PC-3 (cell line): ENCODE results near the gene MCCC1. TPM values are rescaled to one million over a fixed set of nuclear protein-coding genes. Genes with fewer than 3 reads are reported as not detected.
A peak's percentile ranks its signal among the peaks of the same experiment; 100 is the strongest.

Source experiments
- ATAC-seq: fragments of 200-7000 bp; cut with Tn5 transposase; 2 replicates; pipeline ENCODE4 v1.9.1; 2020; ENCODE audit warnings: mild to moderate bottlenecking, moderate library complexity
- BruUV-seq: library from RNA; stranded (reverse); fragments of 400-500 nt; replicated peaks from 2 replicates; lab custom pipeline; 2021; lab: Mats Ljungman, UMichigan
- CTCF ChIA-PET: fragments of 300-600 bp; sonication (Branson Sonifier 250); formaldehyde crosslinking; loops from one replicate; lab custom pipeline; 2022; ENCODE audit warnings: antibody characterized with exemption; lab: Charles Lee
- POLR2A ChIA-PET: fragments of 300-600 bp; sonication (Branson Sonifier 250); formaldehyde crosslinking; loops from one replicate; lab custom pipeline; 2022; ENCODE audit warnings: antibody characterized with exemption; ENCODE audit not compliant: unreplicated experiment; lab: Charles Lee
- DNase-seq: peaks from one replicate; pipeline ENCODE4 v3.0.0-alpha.2; 2015
- H2AFZ ChIP-seq: fragments of 300-600 bp; sonication (generic); 2 replicates; pipeline ENCODE4 v1.6.0; 2016; ENCODE audit warnings: antibody characterized with exemption, low read length
- H3F3A ChIP-seq: fragments of 300-600 bp; sonication (generic); one replicate; pipeline ENCODE4 v1.6.0; 2017; ENCODE audit warnings: antibody characterized with exemption, low read length, control low read depth, mild to moderate bottlenecking; ENCODE audit not compliant: unreplicated experiment
- H3K27ac ChIP-seq: fragments of 300-600 bp; sonication (generic); 2 replicates; pipeline ENCODE4 v1.5.1; 2016; ENCODE audit warnings: mild to moderate bottlenecking, low read length
- H3K27me3 ChIP-seq: fragments of 300-600 bp; sonication (generic); 2 replicates; pipeline ENCODE4 v1.6.1; 2016; ENCODE audit warnings: low read length, mixed read lengths
- H3K36me3 ChIP-seq: fragments of 300-600 bp; sonication (generic); 2 replicates; pipeline ENCODE4 v1.6.1; 2016; ENCODE audit warnings: low read depth, mixed run types, low read length, mixed read lengths
- H3K4me1 ChIP-seq: fragments of 300-600 bp; sonication (generic); 2 replicates; pipeline ENCODE4 v1.5.1; 2016; ENCODE audit warnings: low read length; ENCODE audit not compliant: insufficient read depth
- H3K4me2 ChIP-seq: fragments of 300-600 bp; sonication (generic); 2 replicates; pipeline ENCODE4 v1.6.0; 2016; ENCODE audit warnings: low read length
- H3K4me3 ChIP-seq: fragments of 300-600 bp; sonication (generic); 2 replicates; pipeline ENCODE4 v1.5.1; 2016; ENCODE audit warnings: mild to moderate bottlenecking, low read length, mixed read lengths
- H3K79me2 ChIP-seq: fragments of 300-600 bp; sonication (generic); 2 replicates; pipeline ENCODE4 v1.6.1; 2017; ENCODE audit warnings: low read length, mixed read lengths
- H3K9ac ChIP-seq: fragments of 300-600 bp; sonication (generic); 2 replicates; pipeline ENCODE4 v1.6.0; 2016; ENCODE audit warnings: mild to moderate bottlenecking, low read length
- H3K9me2 ChIP-seq: fragments of 300-600 bp; sonication (generic); replicated peaks from 2 replicates; pipeline ENCODE4 v1.6.1; 2016; ENCODE audit warnings: mixed run types, low read length, mixed read lengths
- H3K9me3 ChIP-seq: fragments of 300-600 bp; sonication (generic); 2 replicates; pipeline ENCODE4 v1.6.1; 2016; ENCODE audit warnings: low read length, mixed read lengths
- H4K20me1 ChIP-seq: fragments of 300-600 bp; sonication (generic); 2 replicates; pipeline ENCODE4 v1.6.1; 2016; ENCODE audit warnings: low read length, mixed read lengths
- EZH2 ChIP-seq: fragments of 300-600 bp; sonication (generic); IDR thresholded peaks from one replicate; pipeline ENCODE4 v1.6.1; 2017; ENCODE audit warnings: antibody characterized with exemption, mild to moderate bottlenecking, low read length; ENCODE audit not compliant: unreplicated experiment
- EZH2phosphoT487 ChIP-seq: fragments of 300-600 bp; sonication (generic); IDR thresholded peaks from 2 replicates; pipeline ENCODE4 v1.6.1; 2018; ENCODE audit warnings: mild to moderate bottlenecking, antibody characterized with exemption, low read length, borderline replicate concordance
- intact Hi-C: fragments of 100-400 bp; cut with micrococcal nuclease; formaldehyde crosslinking; loops from 2 replicates; pipeline ENCODE4 v1.9.0; 2023
- total RNA-seq: library from RNA; depleted of rRNA; stranded (reverse); fragments of >200 nt; gene quantifications from 2 replicates; pipeline ENCODE4 v1.2.3, GENCODE V29; 2014
- TF ChIP-seq, protein P1 (sequence below): fragments of 300-600 bp; sonication (generic); conservative IDR thresholded peaks from 2 replicates; pipeline ENCODE4 v1.5.1; 2017; ENCODE audit warnings: antibody characterized with exemption, low read depth, mild to moderate bottlenecking, low read length

Gene MCCC1
- total RNA-seq, 1 experiment from 2014 or later, result 18.5 TPM

DNA sequence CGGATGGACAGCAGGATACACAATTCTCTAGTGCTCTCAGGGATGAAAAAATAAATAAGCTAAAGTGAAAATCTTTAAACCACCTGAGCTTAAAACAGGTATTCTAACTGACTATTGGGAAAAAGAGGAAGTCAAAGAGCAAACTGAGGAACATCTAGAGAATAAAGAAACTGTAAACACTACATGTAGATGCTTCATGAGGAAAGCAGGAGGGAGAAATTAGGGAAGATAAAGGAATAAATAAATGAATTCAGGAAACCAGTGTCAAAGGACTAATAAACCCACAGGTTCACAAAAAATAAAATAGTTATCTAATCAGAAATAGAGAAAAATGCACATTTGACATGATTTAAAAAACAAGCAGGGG, 525 bp upstream of the MCCC1 start:
- ChIA-PET CTCF (interaction anchor here (0.6 kb wide), 1 partner anchor 121 kb away, joined by 6 read pairs; no protein-coding TSS in a partner anchor), POLR2A (no interaction called here)
- no peaks in the 10 kb centered on the region for H3K9me2 ChIP-seq
- peaks cover 14% of the 10 kb centered on the region for H3K79me2 ChIP-seq
- intact Hi-C loops, result loop anchor here (2.0 to 5.0 kb wide), 2 partner anchors 23 to 133 kb away; no protein-coding TSS in a partner anchor
- no peaks in the 10 kb centered on the region for H3K9me3 ChIP-seq
- H3K4me2 ChIP-seq, result peak overlapping the region; percentile 77
- peak overlapping the region; percentile 46; the same call in 1 of the 2 replicates for H3K4me3 ChIP-seq
- TF ChIP-seq EZH2, result no peak
- TF ChIP-seq, protein P1, sequence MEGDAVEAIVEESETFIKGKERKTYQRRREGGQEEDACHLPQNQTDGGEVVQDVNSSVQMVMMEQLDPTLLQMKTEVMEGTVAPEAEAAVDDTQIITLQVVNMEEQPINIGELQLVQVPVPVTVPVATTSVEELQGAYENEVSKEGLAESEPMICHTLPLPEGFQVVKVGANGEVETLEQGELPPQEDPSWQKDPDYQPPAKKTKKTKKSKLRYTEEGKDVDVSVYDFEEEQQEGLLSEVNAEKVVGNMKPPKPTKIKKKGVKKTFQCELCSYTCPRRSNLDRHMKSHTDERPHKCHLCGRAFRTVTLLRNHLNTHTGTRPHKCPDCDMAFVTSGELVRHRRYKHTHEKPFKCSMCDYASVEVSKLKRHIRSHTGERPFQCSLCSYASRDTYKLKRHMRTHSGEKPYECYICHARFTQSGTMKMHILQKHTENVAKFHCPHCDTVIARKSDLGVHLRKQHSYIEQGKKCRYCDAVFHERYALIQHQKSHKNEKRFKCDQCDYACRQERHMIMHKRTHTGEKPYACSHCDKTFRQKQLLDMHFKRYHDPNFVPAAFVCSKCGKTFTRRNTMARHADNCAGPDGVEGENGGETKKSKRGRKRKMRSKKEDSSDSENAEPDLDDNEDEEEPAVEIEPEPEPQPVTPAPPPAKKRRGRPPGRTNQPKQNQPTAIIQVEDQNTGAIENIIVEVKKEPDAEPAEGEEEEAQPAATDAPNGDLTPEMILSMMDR, result no peak
- TF ChIP-seq EZH2phosphoT487, result no peak
- no peak overlapping the region for H2AFZ ChIP-seq
- no peak for DNase-seq
- TSS peak; percentile 60 for BruUV-seq
- ATAC-seq, result no peak
- no peaks in the 10 kb centered on the region for H4K20me1 ChIP-seq
- H3K27me3 ChIP-seq, result no peaks in the 10 kb centered on the region
- H3K9ac ChIP-seq, result peak overlapping the region; percentile 41
- peaks cover 26% of the 10 kb centered on the region for H3K4me1 ChIP-seq
- no peaks in the 10 kb centered on the region for H3K36me3 ChIP-seq
- H3F3A ChIP-seq, result no peaks in the 10 kb centered on the region
- H3K27ac ChIP-seq, result peak overlapping the region; percentile 79

DNA sequence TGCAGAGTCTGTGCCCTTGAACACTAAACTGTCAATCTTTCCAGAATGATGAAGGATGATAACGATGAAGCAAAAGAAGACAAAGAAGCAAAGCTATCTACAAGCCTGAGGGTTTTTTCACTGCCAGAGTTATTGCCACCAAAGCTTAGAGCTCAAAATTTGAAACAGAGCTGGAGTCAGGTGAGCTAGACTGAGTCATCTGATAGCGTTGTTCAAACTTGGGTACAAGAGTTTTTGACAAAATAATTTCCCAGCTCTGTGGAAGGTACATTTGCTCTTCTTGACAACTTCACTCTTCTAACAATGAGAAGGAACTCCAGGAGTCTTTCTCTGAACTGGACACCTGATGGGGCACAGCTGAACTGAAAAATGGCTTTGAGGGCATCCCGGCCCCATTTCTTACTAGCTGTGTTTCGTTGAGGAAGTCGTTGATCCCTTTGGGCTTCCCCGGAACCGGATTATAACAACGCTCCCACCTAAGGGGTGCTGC, 715 bp downstream of the MCCC1 start:
- no peaks in the 10 kb centered on the region for H3K27me3 ChIP-seq
- DNase-seq, result no peak
- CTCF ChIA-PET, result no interaction called here
- H3K36me3 ChIP-seq, result no peaks in the 10 kb centered on the region
- POLR2A ChIA-PET, result no interaction called here
- H2AFZ ChIP-seq, result peak overlapping the region; percentile 69
- H4K20me1 ChIP-seq, result no peaks in the 10 kb centered on the region
- no peaks in the 10 kb centered on the region for H3K9me3 ChIP-seq
- TF ChIP-seq, protein P1, result no peak
- no peak for TF ChIP-seq EZH2phosphoT487
- TF ChIP-seq EZH2, result no peak
- peak overlapping the region; percentile 74 for H3K4me2 ChIP-seq
- H3K4me3 ChIP-seq, result peak overlapping the region; percentile 82
- H3F3A ChIP-seq, result peaks cover 3% of the 10 kb centered on the region
- peak overlapping the region; percentile 46 for H3K27ac ChIP-seq
- ATAC-seq, result no peak
- peak overlapping the region; percentile 85 for H3K9ac ChIP-seq
- peaks cover 32% of the 10 kb centered on the region for H3K4me1 ChIP-seq
- H3K9me2 ChIP-seq, result no peaks in the 10 kb centered on the region
- peaks cover 15% of the 10 kb centered on the region for H3K79me2 ChIP-seq
- intact Hi-C loops, result loop anchor here (2.0 to 5.0 kb wide), 2 partner anchors 24 to 131 kb away; no protein-coding TSS in a partner anchor
- BruUV-seq, result no TSS peak

DNA sequence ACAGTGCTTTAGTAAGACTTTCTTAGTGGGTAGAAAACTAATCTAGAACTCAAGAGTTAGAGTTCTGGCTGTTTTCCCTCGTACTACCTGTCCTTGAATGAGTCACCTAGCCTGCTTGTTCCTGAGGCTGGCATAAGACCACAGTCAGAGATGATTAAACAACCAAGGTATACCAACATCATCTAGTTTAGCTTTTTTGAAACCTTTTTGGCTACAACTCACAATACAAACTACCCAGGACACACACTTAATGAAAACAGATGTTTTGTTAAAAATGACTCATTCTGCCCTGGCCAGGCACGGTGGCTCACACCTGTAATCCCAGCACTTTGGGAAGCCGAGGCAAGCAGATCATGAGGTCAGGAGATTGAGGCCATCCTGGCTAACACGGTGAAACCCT, 4.6 kb downstream of the MCCC1 start:
- ATAC-seq (peak; percentile 60), DNase-seq (peak; percentile 85)
- H3K27ac ChIP-seq, result peak overlapping the region; percentile 57
- no peaks in the 10 kb centered on the region for H3K9me3 ChIP-seq
- H3K79me2 ChIP-seq, result peaks cover 20% of the 10 kb centered on the region
- H3K9ac ChIP-seq, result no peak overlapping the region
- TF ChIP-seq, protein P1, result no peak
- TF ChIP-seq EZH2 (no peak), EZH2phosphoT487 (no peak)
- H3K4me2 ChIP-seq, result peak overlapping the region; percentile 49; the same call in 1 of the 2 replicates
- POLR2A ChIA-PET, result no interaction called here
- no peak overlapping the region for H2AFZ ChIP-seq
- H3K4me3 ChIP-seq, result no peak overlapping the region
- CTCF ChIA-PET, result no interaction called here
- intact Hi-C loops, result loop anchor here (5.0 kb wide), 1 partner anchor 127 kb away; no protein-coding TSS in a partner anchor
- H3K9me2 ChIP-seq, result no peaks in the 10 kb centered on the region
- no peaks in the 10 kb centered on the region; the same call in 1 of the 2 replicates for H3K36me3 ChIP-seq
- peaks cover 23% of the 10 kb centered on the region for H3K4me1 ChIP-seq
- H3K27me3 ChIP-seq, result no peaks in the 10 kb centered on the region
- no peaks in the 10 kb centered on the region for H4K20me1 ChIP-seq
- H3F3A ChIP-seq, result peaks cover 3% of the 10 kb centered on the region
- no TSS peak for BruUV-seq
